Adrenal gland (tissue), 5 donors: Measurements from ENCODE around the gene ABCB6.

ENCODE experiments used
- CTCF ChIP-seq, 6 experiments: fragments of 450-650 bp in 4 of 6; fragments of 200-600 bp in 2 of 6; sonication (generic) in 1 of 6; IDR thresholded peaks; 1 replicate in 5 of 6; 2 replicates in 1 of 6; pipeline versions ENCODE4 v1.5.1 to v1.8.0; 2016 to 2021; ENCODE audit warnings: antibody characterized with exemption in 6 of 6, mild to moderate bottlenecking in 2 of 6, moderate library complexity in 1 of 6
- POLR2A ChIP-seq, 2 donors: fragments of 450-650 bp; IDR thresholded peaks; one replicate each; pipeline ENCODE4 v1.6.1; 2017; ENCODE audit warnings: antibody characterized with exemption in 2 of 2, mild to moderate bottlenecking in 2 of 2, moderate library complexity in 1 of 2
- donor health status: DM: no; HTN: no; CAD: no.

DNA sequence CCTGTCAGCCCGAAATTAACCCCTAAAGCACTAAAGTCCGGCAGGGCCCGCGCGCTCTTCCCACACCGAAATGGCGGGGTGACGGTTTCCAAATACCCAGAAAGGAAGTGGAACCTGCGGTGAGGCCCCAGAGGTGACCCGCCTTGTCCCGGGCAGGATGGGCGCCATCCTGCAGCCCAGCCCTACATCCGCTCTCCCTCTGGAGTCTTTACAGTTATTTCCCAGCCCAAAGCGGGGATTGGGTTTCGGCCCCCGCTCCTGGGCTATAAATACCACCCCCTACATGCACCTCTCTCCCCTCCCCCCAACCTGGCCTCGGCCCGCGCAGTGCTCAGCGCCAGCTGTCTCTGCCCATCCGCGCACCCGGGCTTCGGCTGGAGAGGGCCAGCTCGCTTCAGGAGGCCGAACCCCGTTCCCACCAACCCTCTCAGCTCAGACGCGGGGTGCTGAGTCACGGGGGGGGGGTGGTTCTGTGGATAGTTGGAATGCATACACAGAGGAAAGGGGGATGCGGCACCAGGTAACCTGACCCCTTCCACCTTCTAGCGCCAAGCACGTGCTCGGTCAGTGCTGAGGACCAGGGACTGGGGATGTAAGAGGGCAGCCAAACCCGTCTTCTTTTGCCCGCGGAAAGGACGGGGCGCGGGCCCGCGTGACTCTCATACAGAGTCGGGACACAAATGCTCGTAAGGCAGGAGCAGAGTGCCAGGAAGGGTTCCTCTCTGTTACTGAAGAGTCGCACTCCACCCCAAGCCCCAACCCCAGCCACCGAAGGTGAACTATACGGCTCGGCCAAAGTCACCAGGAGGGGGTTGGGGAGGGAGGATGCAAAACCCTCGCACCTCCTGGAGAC, 34.4 kb upstream of the ABCB6 start, which contains the start of gene TUBA4B:
- no peak for TF ChIP-seq CTCF (IDR thresholded peaks at IDR 0.05)
- no peak for TF ChIP-seq POLR2A (IDR thresholded peaks at IDR 0.05)
